Measurements from ENCODE around the gene ADAM15. TPM values are rescaled to one million over a fixed set of nuclear protein-coding genes. Genes with fewer than 3 reads are reported as not detected.

Gene ADAM15
- total and polyA plus RNA-seq, 2 donors (not counting 1 experiment from before 2014, with no cell fraction given), result 14.6 to 28.4 TPM

GRCh38 chr1:155051342-155051776 is 243 bp downstream of the ADAM15 start:
- POLR2A ChIA-PET, result interaction anchor here (0.6 to 2.0 kb wide), 7 partner anchors 9 to 90 kb away, joined by 3 to 8 read pairs (median 4); partner anchors contain the start of genes EFNA4 and PYGO2
- Mint-ChIP-seq H3K27me3 (no peaks in the 10 kb centered on the region), H3K4me3 (peak overlapping the region; percentile 85), H3K27ac (peak overlapping the region; percentile 73), H3K4me1 (peaks cover 25% of the 10 kb centered on the region), H3K9me3 (ENCODE audit: insufficient read depth) (no peaks in the 10 kb centered on the region)
- no peaks in the 10 kb centered on the region for H3K79me2 ChIP-seq (ENCODE audit: control insufficient read depth, insufficient read depth, low read length)
- TF ChIP-seq EZH2 (IDR thresholded peaks at IDR 0.05; ENCODE audit: borderline replicate concordance, insufficient read depth, low read depth, low read length, poor library complexity, severe bottlenecking), result no peak
- no peak for TF ChIP-seq CTCF (IDR thresholded peaks at IDR 0.05)
- intact Hi-C loops (cut with micrococcal nuclease), result loop anchor here (1.0 to 2.0 kb wide), 4 partner anchors 10 to 69 kb away; partner anchors contain the start of gene FLAD1
- peak overlapping the region; percentile 93 for H3K4me2 ChIP-seq (replicated peaks; ENCODE audit: low read depth, low read length, poor library complexity, severe bottlenecking)
- peak overlapping the region; percentile 76 for H3K9ac ChIP-seq (ENCODE audit: low read length)
- H3K9me3 ChIP-seq (ENCODE audit: control extremely low read depth in 1 of 3, control insufficient read depth in 2 of 3, insufficient read depth in 1 of 3, low read length in 2 of 3), result no peaks in the 10 kb centered on the region
- H3K36me3 ChIP-seq (replicated peaks in 1 of 2; ENCODE audit: control extremely low read depth in 1 of 2, control insufficient read depth in 1 of 2, extremely low read depth in 1 of 2, insufficient read depth in 2 of 2, low read length in 1 of 2), result no peaks in the 10 kb centered on the region
- no peaks in the 10 kb centered on the region for H3K27me3 ChIP-seq (replicated peaks in 1 of 4; ENCODE audit: control extremely low read depth in 1 of 4, control insufficient read depth in 3 of 4, insufficient read depth in 4 of 4, low read length in 3 of 4)
- no peak overlapping the region for H3K27ac ChIP-seq (ENCODE audit: low read length in 2 of 2)
- peak overlapping the region; percentile 11 to 82 (median 66) for H3K4me3 ChIP-seq (ENCODE audit: control extremely low read depth in 1 of 5, extremely low read depth in 1 of 5, insufficient read depth in 1 of 5, low read depth in 2 of 5, low read length in 4 of 5)
- peak; percentile 1 for ATAC-seq (ENCODE audit: low read depth)
- CTCF ChIA-PET, result interaction anchor here (0.6 to 16.6 kb wide), 19 partner anchors 10 to 492 kb away, joined by 3 to 370 read pairs (median 4); partner anchors contain the start of genes EFNA4, KRTCAP2, PBXIP1 and PMVK
- H2AFZ ChIP-seq (ENCODE audit: insufficient read depth, low read depth, low read length, poor library complexity, severe bottlenecking), result peak overlapping the region; percentile 86
- H4K20me1 ChIP-seq (ENCODE audit: control insufficient read depth, insufficient read depth, low read length, poor library complexity, severe bottlenecking), result no peaks in the 10 kb centered on the region
- WGBS (ENCODE audit: insufficient coverage), result 0% methylated on average over 31 of the region's 31 CpGs
- no peak for DNase-seq
- peaks cover 20 to 30% of the 10 kb centered on the region in 2 donors for H3K4me1 ChIP-seq (ENCODE audit: control insufficient read depth in 2 of 2, insufficient read depth in 2 of 2, low read length in 2 of 2)

- Histone ChIP-seq H3K36me3 (replicated peaks in 1 of 2; ENCODE audit: control extremely low read depth in 1 of 2, control insufficient read depth in 1 of 2, extremely low read depth in 1 of 2, insufficient read depth in 2 of 2, low read length in 1 of 2) (no peaks in the 10 kb centered on the region), H3K27me3 (replicated peaks in 1 of 4; ENCODE audit: control extremely low read depth in 1 of 4, control insufficient read depth in 3 of 4, insufficient read depth in 4 of 4, low read length in 3 of 4) (no peaks in the 10 kb centered on the region), H3K9me3 (ENCODE audit: control extremely low read depth in 1 of 3, control insufficient read depth in 2 of 3, insufficient read depth in 1 of 3, low read length in 2 of 3) (no peaks in the 10 kb centered on the region), H2AFZ (ENCODE audit: insufficient read depth, low read depth, low read length, poor library complexity, severe bottlenecking) (peak overlapping the region; percentile 86), H3K27ac (ENCODE audit: low read length in 2 of 2) (no peak overlapping the region), H3K4me2 (replicated peaks; ENCODE audit: low read depth, low read length, poor library complexity, severe bottlenecking) (peak overlapping the region; percentile 93), H3K9ac (ENCODE audit: low read length) (peak overlapping the region; percentile 76), H3K4me3 (ENCODE audit: control extremely low read depth in 1 of 5, extremely low read depth in 1 of 5, insufficient read depth in 1 of 5, low read depth in 2 of 5, low read length in 4 of 5) (peak overlapping the region; percentile 11 to 82 (median 66)), H3K4me1 (ENCODE audit: control insufficient read depth in 2 of 2, insufficient read depth in 2 of 2, low read length in 2 of 2) (peaks cover 20 to 30% of the 10 kb centered on the region in 2 donors), H4K20me1 (ENCODE audit: control insufficient read depth, insufficient read depth, low read length, poor library complexity, severe bottlenecking) (no peaks in the 10 kb centered on the region), H3K79me2 (ENCODE audit: control insufficient read depth, insufficient read depth, low read length) (no peaks in the 10 kb centered on the region)
- POLR2A ChIA-PET, result interaction anchor here (0.6 to 2.0 kb wide), 5 partner anchors 10 to 90 kb away, joined by 3 to 8 read pairs (median 4); partner anchors contain the start of genes EFNA4 and PYGO2
- DNase-seq, result peak; percentile 66
- CTCF ChIA-PET, result interaction anchor here (0.6 to 20.2 kb wide), 12 partner anchors 4 to 492 kb away, joined by 3 to 370 read pairs (median 6); partner anchors contain the start of genes ADAM15, EFNA4 and PYGO2
- Mint-ChIP-seq H3K27ac (peak overlapping the region; percentile 73), H3K4me1 (peaks cover 25% of the 10 kb centered on the region), H3K27me3 (no peaks in the 10 kb centered on the region), H3K4me3 (peak overlapping the region; percentile 85), H3K9me3 (ENCODE audit: insufficient read depth) (no peaks in the 10 kb centered on the region)
- WGBS (ENCODE audit: insufficient coverage), result under 1% methylated on average over 26 of the region's 27 CpGs
- intact Hi-C loops (cut with micrococcal nuclease), result loop anchor here (1.0 to 2.0 kb wide), 4 partner anchors 9 to 69 kb away; partner anchors contain the start of gene FLAD1
- peak; percentile 22 for ATAC-seq (ENCODE audit: low read depth)
- TF ChIP-seq EZH2 (IDR thresholded peaks at IDR 0.05; ENCODE audit: borderline replicate concordance, insufficient read depth, low read depth, low read length, poor library complexity, severe bottlenecking) (no peak), CTCF (IDR thresholded peaks at IDR 0.05) (no peak)
Measured at GRCh38 chr1:155051777-155052398, 772 bp downstream of the ADAM15 start.
